HepG2 (cell line): ENCODE results near the gene SMIM1. TPM values are rescaled to one million over a fixed set of nuclear protein-coding genes. Genes with fewer than 3 reads are reported as not detected.
A peak's percentile ranks its signal among the peaks of the same experiment; 100 is the strongest.

Experiments used
- CBFB ChIP-seq: sonication (generic); formaldehyde crosslinking; IDR thresholded peaks from 2 replicates; pipeline ENCODE4 v1.4.0; 2020; ENCODE audit warnings: missing genetic modification reagents
- CEBPB ChIP-seq: IDR thresholded peaks from 2 replicates; pipeline ENCODE4 v1.6.1; 2011; ENCODE audit warnings: low read depth, low read length, improper control_type of control experiment, borderline replicate concordance
- DMAP1 ChIP-seq: IDR thresholded peaks from 2 replicates; pipeline ENCODE4 v1.6.1; 2016
- FOXJ3 ChIP-seq: sonication (generic); formaldehyde crosslinking; IDR thresholded peaks from 2 replicates; pipeline ENCODE4 v1.4.0; 2020; ENCODE audit warnings: missing genetic modification reagents, mild to moderate bottlenecking, borderline replicate concordance
- HMG20B ChIP-seq: conservative IDR thresholded peaks from 2 replicates; pipeline ENCODE4 v1.6.1; 2016; ENCODE audit warnings: missing genetic modification reagents, missing compliant biosample characterization
- RARG ChIP-seq: sonication (generic); formaldehyde crosslinking; IDR thresholded peaks from 2 replicates; pipeline ENCODE4 v1.4.0; 2020; ENCODE audit warnings: low read depth, mild to moderate bottlenecking, missing genetic modification reagents
- U2AF1 ChIP-seq: fragments of 200-400 bp; formaldehyde crosslinking; optimal IDR thresholded peaks from 2 replicates; pipeline ENCODE3; 2017; ENCODE audit warnings: mild to moderate bottlenecking, low read depth, low read length
- YEATS4 ChIP-seq: sonication (generic); formaldehyde crosslinking; IDR thresholded peaks from 2 replicates; pipeline ENCODE4 v1.4.0; 2020; ENCODE audit warnings: missing genetic modification reagents, borderline replicate concordance
- ZNF12 ChIP-seq: sonication (generic); formaldehyde crosslinking; IDR thresholded peaks from 2 replicates; pipeline ENCODE4 v1.5.0; 2020; ENCODE audit warnings: missing genetic modification reagents
- ZNF501 ChIP-seq: sonication (generic); formaldehyde crosslinking; IDR thresholded peaks from 2 replicates; pipeline ENCODE4 v1.5.1; 2020; ENCODE audit warnings: mild to moderate bottlenecking, moderate library complexity, missing genetic modification reagents
- ZNF562 ChIP-seq: sonication (generic); formaldehyde crosslinking; IDR thresholded peaks from 2 replicates; pipeline ENCODE4 v1.8.0; 2022; ENCODE audit warnings: missing genetic modification reagents, borderline replicate concordance
- ZNF567 ChIP-seq: sonication (generic); formaldehyde crosslinking; IDR thresholded peaks from 2 replicates; pipeline ENCODE4 v1.8.1; 2023; ENCODE audit warnings: mild to moderate bottlenecking, missing genetic modification reagents, borderline replicate concordance
- ZNF747 ChIP-seq: sonication (generic); formaldehyde crosslinking; IDR thresholded peaks from 2 replicates; pipeline ENCODE4 v1.8.1; 2023; ENCODE audit warnings: missing genetic modification reagents, mild to moderate bottlenecking, borderline replicate concordance
- ZNF839 ChIP-seq: sonication (generic); formaldehyde crosslinking; IDR thresholded peaks from 2 replicates; pipeline ENCODE4 v1.4.0; 2020; ENCODE audit warnings: missing genetic modification reagents, mild to moderate bottlenecking, borderline replicate concordance
- polyA plus RNA-seq, 8 experiments: library from polyadenylated mRNA; depleted of rRNA in 3 of 8; stranded (reverse) in 7 of 8; unstranded in 1 of 8; fragments of >200 nt; fragmentation: Illumina TruSeq in 4 of 8; extraction: Trizol in 4 of 8; gene quantifications; 2 replicates each; pipeline versions ENCODE4 v1.2.1 to v1.2.3, GENCODE V29; 2011 to 2016; ENCODE audit warnings: low read depth in 4 of 8, missing spikeins in 1 of 8, mixed read lengths in 1 of 8; ENCODE audit not compliant: insufficient read depth in 1 of 8
- total RNA-seq, 5 experiments: library from RNA; depleted of rRNA; stranded (reverse); fragments of >200 nt; fragmentation: Illumina TruSeq; extraction: Trizol; gene quantifications; 2 replicates each; pipeline ENCODE4 v1.2.3, GENCODE V29; 2016; ENCODE audit warnings: low read depth in 1 of 5
- TF ChIP-seq, protein P1 (sequence below): sonication (generic); formaldehyde crosslinking; IDR thresholded peaks from 2 replicates; pipeline ENCODE4 v1.5.0; 2020; ENCODE audit warnings: missing genetic modification reagents, mild to moderate bottlenecking, borderline replicate concordance

SMIM1 gene
- total and polyA plus RNA-seq, 2 of the 13 experiments (the other 11 are each of a cell fraction or from before 2014, with no cell fraction given) = 12.4 to 56.3 TPM

DNA sequence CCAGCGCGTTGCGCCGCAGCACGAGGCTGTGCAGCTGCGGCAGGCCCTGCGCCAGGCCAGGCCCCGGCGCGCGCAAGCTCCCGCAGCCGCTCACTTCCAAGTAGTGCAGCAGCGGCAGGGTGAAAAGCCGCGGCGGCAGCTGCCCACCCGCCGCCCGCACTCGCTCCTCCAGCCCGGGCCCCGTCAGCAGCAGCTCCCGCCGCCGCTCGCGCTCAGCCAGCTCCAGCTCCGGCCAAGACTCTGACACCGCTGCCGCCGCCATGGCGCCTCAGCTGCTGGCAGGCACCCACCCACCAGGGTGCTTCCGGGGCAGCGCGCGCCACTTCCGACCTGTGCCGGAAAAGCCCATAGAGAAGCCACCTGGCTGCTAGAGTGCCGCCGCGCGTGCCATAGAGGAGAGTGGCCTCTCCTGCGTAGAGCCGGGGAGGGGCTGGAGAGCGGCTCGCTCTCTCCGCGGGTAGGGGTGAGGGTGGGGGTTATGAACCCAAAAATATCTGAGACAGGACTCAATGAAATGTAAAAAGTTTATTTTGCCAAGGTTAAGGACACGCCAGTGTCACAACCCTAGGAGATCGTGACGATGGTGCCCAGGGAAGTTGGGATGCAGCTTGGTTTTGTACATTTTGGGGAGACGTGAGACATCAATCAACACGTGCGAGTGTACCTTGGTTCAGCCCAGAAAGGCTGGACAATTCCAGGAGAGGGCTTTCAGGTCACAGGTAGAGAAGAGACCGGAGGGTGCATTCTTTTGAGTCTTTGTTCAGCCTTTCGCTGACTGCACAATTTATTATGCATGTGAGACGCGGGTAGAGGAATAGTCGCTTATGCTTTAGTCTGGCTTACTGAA lies 23.9 kb downstream of the SMIM1 start, which contains the start of gene LRRC47 (continued):
- TF ChIP-seq FOXJ3 (no peak), U2AF1 (peak; percentile 98), ZNF567 (CRISPR knock-in tag) (no peak), ZNF501 (CRISPR knock-in tag) (peak; percentile 82), ZNF839 (CRISPR knock-in tag) (no peak), ZNF12 (0 out of 2 replicates have a peak, but pooled peaks have one; percentile 48), ZNF562 (CRISPR knock-in tag) (no peak), ZNF747 (CRISPR knock-in tag) (peak; percentile 53; the same call in 1 of the 2 replicates), CBFB (0 out of 2 replicates have a peak, but pooled peaks have one; percentile 43), HMG20B (CRISPR knock-in tag) (no peak; the same call in 1 of the 2 replicates), RARG (CRISPR knock-in tag) (no peak), CEBPB (no peak), YEATS4 (CRISPR knock-in tag) (peak; percentile 86), DMAP1 (CRISPR knock-in tag) (peak; percentile 90)
- TF ChIP-seq, protein P1, sequence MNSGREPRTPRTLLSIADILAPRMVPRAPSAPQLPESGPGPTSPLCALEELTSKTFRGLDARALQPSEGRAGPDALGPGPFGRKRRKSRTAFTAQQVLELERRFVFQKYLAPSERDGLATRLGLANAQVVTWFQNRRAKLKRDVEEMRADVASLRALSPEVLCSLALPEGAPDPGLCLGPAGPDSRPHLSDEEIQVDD (CRISPR knock-in tag) = no peak
- TF ChIP-seq, all 625 proteins: peak for 249
